Stomach (tissue), 9 donors: ENCODE results near the gene GFM1. TPM values are rescaled to one million over a fixed set of nuclear protein-coding genes. Genes with fewer than 3 reads are reported as not detected.
"Not testable (repeated sequence)": the region's sequence is repeated elsewhere in the genome, so short reads cannot be mapped to it uniquely, and the experiment has no call there.

Experiments
- DNase-seq, 2 donors: peaks; one replicate each; pipeline versions ENCODE4 v3.0.0 to v3.0.0-alpha.2; 2013 to 2019
- H3K27ac ChIP-seq, 5 donors: fragments of 200-600 bp in 4 of 5; sonication (generic) in 4 of 5; one replicate each; pipeline ENCODE4 v1.5.1; 2013 to 2019; ENCODE audit warnings: mild to moderate bottlenecking in 1 of 5, moderate library complexity in 1 of 5
- H3K27me3 ChIP-seq, 3 donors: fragments of 200-600 bp; sonication (generic); one replicate each; pipeline ENCODE4 v1.5.1; 2017 to 2019; ENCODE audit warnings: mixed run types in 1 of 3
- H3K36me3 ChIP-seq, 4 donors: fragments of 200-600 bp; sonication (generic); 1 replicate in 3 of 4; 2 replicates in 1 of 4; pipeline ENCODE4 v1.5.1; 2016 to 2019
- H3K4me1 ChIP-seq, 4 donors: fragments of 200-600 bp; sonication (generic); one replicate each; pipeline ENCODE4 v1.5.1; 2016 to 2019
- H3K4me3 ChIP-seq, 4 donors: fragments of 200-600 bp; sonication (generic) in 3 of 4; one replicate each; pipeline ENCODE4 v1.5.1; 2016 to 2019; ENCODE audit warnings: mild to moderate bottlenecking in 1 of 4
- H3K9me3 ChIP-seq, 4 donors: fragments of 200-600 bp; sonication (generic); one replicate each; pipeline ENCODE4 v1.5.1; 2016 to 2019
- EP300 ChIP-seq: sonication (generic); formaldehyde crosslinking; IDR thresholded peaks from one replicate; pipeline ENCODE4 v1.6.1; 2017; ENCODE audit warnings: antibody characterized with exemption
- POLR2A ChIP-seq, 4 donors: fragments of 450-650 bp; IDR thresholded peaks; one replicate each; pipeline ENCODE4 v1.6.1; 2016; ENCODE audit warnings: antibody characterized with exemption in 4 of 4, control low read depth in 2 of 4, mild to moderate bottlenecking in 1 of 4, moderate library complexity in 1 of 4
- POLR2AphosphoS5 ChIP-seq, 3 donors: sonication (generic); formaldehyde crosslinking; IDR thresholded peaks; one replicate each; pipeline ENCODE4 v1.6.1; 2016; ENCODE audit warnings: antibody characterized with exemption in 3 of 3
- WGBS, 5 donors: extraction: QIAGEN DNeasy Blood & Tissue Kit in 3 of 5; methylation state at CpG; one replicate each; pipeline versions ENCODE4 v1.1.5 to v1.1.7; 2013 to 2018; 5-methylcytosine and 5-hydroxymethylcytosine counted together
- intact Hi-C: fragments of 100-400 bp; cut with DNase I; formaldehyde crosslinking; loops from one replicate; pipeline ENCODE4 v1.15.1; 2023; ENCODE audit warnings: low total_unique reads
- polyA plus RNA-seq, 3 donors: library from polyadenylated mRNA; stranded (reverse); fragments of 200-250 nt; gene quantifications; one replicate each; pipeline ENCODE4 v1.2.3, GENCODE V29; 2013
- total RNA-seq, 5 donors: library from RNA; depleted of rRNA; stranded (reverse); fragments of >200 nt; gene quantifications; one replicate each; pipeline versions ENCODE4 v1.1.0 to v1.2.3, GENCODE V29; 2014 to 2016
- TF ChIP-seq, protein P1 (sequence below), 7 experiments: fragments of 450-650 bp in 4 of 7; fragments of 200-600 bp in 3 of 7; sonication (generic) in 3 of 7; IDR thresholded peaks; one replicate each; pipeline ENCODE4 v1.5.1; 2016 to 2019; ENCODE audit warnings: antibody characterized with exemption in 7 of 7, control low read depth in 2 of 7, mild to moderate bottlenecking in 1 of 7
- donor health status: healthy with polysubstance abuse.
- donor health status: Bipolar disorder and iron deficiency.
- donor health status: healthy.

The GFM1 gene
- total and polyA plus RNA-seq, 8 donors: 8.5 to 91.4 (median 23.6) TPM

GRCh38 chr3:158679547-158680000 lies 35.2 kb downstream of the GFM1 start:
- no peak for DNase-seq
- WGBS, 5 donors: 24 to 39% (median 29%) methylated on average over 1 of the region's 1 CpG
- peaks cover 3 to 50% (median 43%) of the 10 kb centered on the region in 4 donors for H3K36me3 ChIP-seq
- H3K9me3 ChIP-seq: no peaks in the 10 kb centered on the region
- no peak overlapping the region for H3K4me3 ChIP-seq
- TF ChIP-seq EP300 (no peak), POLR2A (IDR thresholded peaks at IDR 0.05) (no peak), POLR2AphosphoS5 (IDR thresholded peaks at IDR 0.05) (no peak)
- TF ChIP-seq, protein P1, sequence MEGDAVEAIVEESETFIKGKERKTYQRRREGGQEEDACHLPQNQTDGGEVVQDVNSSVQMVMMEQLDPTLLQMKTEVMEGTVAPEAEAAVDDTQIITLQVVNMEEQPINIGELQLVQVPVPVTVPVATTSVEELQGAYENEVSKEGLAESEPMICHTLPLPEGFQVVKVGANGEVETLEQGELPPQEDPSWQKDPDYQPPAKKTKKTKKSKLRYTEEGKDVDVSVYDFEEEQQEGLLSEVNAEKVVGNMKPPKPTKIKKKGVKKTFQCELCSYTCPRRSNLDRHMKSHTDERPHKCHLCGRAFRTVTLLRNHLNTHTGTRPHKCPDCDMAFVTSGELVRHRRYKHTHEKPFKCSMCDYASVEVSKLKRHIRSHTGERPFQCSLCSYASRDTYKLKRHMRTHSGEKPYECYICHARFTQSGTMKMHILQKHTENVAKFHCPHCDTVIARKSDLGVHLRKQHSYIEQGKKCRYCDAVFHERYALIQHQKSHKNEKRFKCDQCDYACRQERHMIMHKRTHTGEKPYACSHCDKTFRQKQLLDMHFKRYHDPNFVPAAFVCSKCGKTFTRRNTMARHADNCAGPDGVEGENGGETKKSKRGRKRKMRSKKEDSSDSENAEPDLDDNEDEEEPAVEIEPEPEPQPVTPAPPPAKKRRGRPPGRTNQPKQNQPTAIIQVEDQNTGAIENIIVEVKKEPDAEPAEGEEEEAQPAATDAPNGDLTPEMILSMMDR (IDR thresholded peaks at IDR 0.05): no peak
- H3K4me1 ChIP-seq: no peaks in the 10 kb centered on the region
- intact Hi-C loops: loop anchor here (10.0 kb wide), 1 partner anchor 115 kb away; no protein-coding TSS in a partner anchor
- H3K27me3 ChIP-seq: no peaks in the 10 kb centered on the region
- no peak overlapping the region for H3K27ac ChIP-seq

GRCh38 chr3:158680861-158681260 lies 36.5 kb downstream of the GFM1 start:
- peaks cover 5 to 61% (median 53%) of the 10 kb centered on the region in 4 donors for H3K36me3 ChIP-seq
- DNase-seq: no peak
- no peaks in the 10 kb centered on the region for H3K27me3 ChIP-seq
- 56 to 76% (median 71%) methylated on average over 2 of the region's 2 CpGs for WGBS, 5 donors
- H3K4me1 ChIP-seq: no peaks in the 10 kb centered on the region
- H3K27ac ChIP-seq: no peak overlapping the region
- no peak overlapping the region for H3K4me3 ChIP-seq
- H3K9me3 ChIP-seq: no peaks in the 10 kb centered on the region
- intact Hi-C loops: no loop called here
- TF ChIP-seq EP300 (no peak), POLR2A (IDR thresholded peaks at IDR 0.05) (no peak), POLR2AphosphoS5 (IDR thresholded peaks at IDR 0.05) (no peak)
- TF ChIP-seq, protein P1 (IDR thresholded peaks at IDR 0.05): no peak

GRCh38 chr3:158683230-158683962 lies 39.1 kb downstream of the GFM1 start:
- H3K27me3 ChIP-seq: no peaks in the 10 kb centered on the region
- peaks cover 8 to 52% (median 45%) of the 10 kb centered on the region in 4 donors for H3K36me3 ChIP-seq
- no peak for TF ChIP-seq EP300
- TF ChIP-seq, protein P1 (IDR thresholded peaks at IDR 0.05): no peak
- no peak for TF ChIP-seq POLR2A (IDR thresholded peaks at IDR 0.05)
- TF ChIP-seq POLR2AphosphoS5 (IDR thresholded peaks at IDR 0.05): no peak
- WGBS, 5 donors: 85 to 95% (median 93%) methylated on average over 5 of the region's 5 CpGs
- H3K9me3 ChIP-seq: no peaks in the 10 kb centered on the region
- intact Hi-C loops: no loop called here
- no peak for DNase-seq
- H3K27ac ChIP-seq: no peak overlapping the region
- no peaks in the 10 kb centered on the region for H3K4me1 ChIP-seq
- no peak overlapping the region for H3K4me3 ChIP-seq

- Histone ChIP-seq H3K36me3 (peaks cover 8 to 49% (median 42%) of the 10 kb centered on the region in 4 donors), H3K9me3 (no peaks in the 10 kb centered on the region), H3K4me3 (no peak overlapping the region), H3K27ac (no peak overlapping the region), H3K4me1 (no peaks in the 10 kb centered on the region), H3K27me3 (no peaks in the 10 kb centered on the region)
- TF ChIP-seq POLR2AphosphoS5 (IDR thresholded peaks at IDR 0.05): no peak
- no peak for TF ChIP-seq EP300
- TF ChIP-seq, protein P1 (IDR thresholded peaks at IDR 0.05): no peak
- TF ChIP-seq POLR2A (IDR thresholded peaks at IDR 0.05): no peak
- DNase-seq: no peak
- 89 to 95% (median 90%) methylated on average over 2 of the region's 2 CpGs for WGBS, 5 donors
- intact Hi-C loops: no loop called here
These were observed 40.8 kb downstream of the GFM1 start for GRCh38 chr3:158685159-158685558.

- H3K9me3 ChIP-seq, H3K27me3 ChIP-seq, DNase-seq, H3K27ac ChIP-seq, H3K4me1 ChIP-seq, H3K4me3 ChIP-seq, intact Hi-C loops: not testable (repeated sequence)
- H3K36me3 ChIP-seq: peaks cover 0 to 52% (median 46%) of the 10 kb centered on the region in 4 donors
- 35 to 98% (median 82%) methylated on average over 3 of the region's 3 CpGs for WGBS, 5 donors
These were observed 49.6 kb downstream of the GFM1 start for GRCh38 chr3:158693866-158694456.
